K562 (cell line): ENCODE data around the gene RASGEF1C. TPM values are rescaled to one million over a fixed set of nuclear protein-coding genes. Genes with fewer than 3 reads are reported as not detected.

Source experiments
- ATAC-seq: fragments of 200-7000 bp; cut with Tn5 transposase; 3 replicates; pipeline ENCODE4 v1.9.1; 2020; ENCODE audit warnings: moderate library complexity
- BruUV-seq: library from RNA; stranded (reverse); fragments of 400-500 nt; replicated peaks from 2 replicates; lab custom pipeline; 2021; lab: Mats Ljungman, UMichigan
- CTCF ChIA-PET: fragments of 300-600 bp; formaldehyde crosslinking; extraction: SDS; loops from one replicate; lab custom pipeline; 2021; ENCODE audit warnings: low intra/inter-chr PET ratio; lab: Yijun Ruan, JAX
- POLR2A ChIA-PET: fragments of 300-600, 350-650 bp; sonication (Branson Sonifier 250); formaldehyde crosslinking; extraction: SDS; loops from one replicate; lab custom pipeline; 2021; ENCODE audit warnings: antibody characterized with exemption, inconsistent platforms; lab: Yijun Ruan, JAX
- DNase-seq, 4 experiments: peaks; one replicate each; pipeline versions ENCODE4 v3.0.0 to v3.0.0-alpha.2; 2011 to 2018; ENCODE audit warnings: low spot score in 3 of 4, mixed read lengths in 3 of 4; ENCODE audit errors: extremely low read depth in 1 of 4
- FAIRE-seq: peaks from 2 replicates; lab custom pipeline; 2011; peaks lifted over from hg19 to GRCh38; lab: Jason Lieb, UNC
- H2AFZ ChIP-seq: 2 replicates; pipeline ENCODE4 v1.6.0; 2011; ENCODE audit warnings: low read depth, low read length, control low read depth, inconsistent platforms
- H3K27ac ChIP-seq: fragments of 200-600 bp; 3 replicates; pipeline ENCODE4 v1.8.0; 2011; ENCODE audit warnings: low read depth, mild to moderate bottlenecking, control low read depth, inconsistent platforms, low read length, moderate library complexity, mixed read lengths; ENCODE audit errors: extremely low read depth
- H3K27me3 ChIP-seq, 2 experiments: fragments of 300-600 bp in 1 of 2; 2 replicates in 1 of 2; 3 replicates in 1 of 2; pipeline versions ENCODE4 v1.6.0 to v1.8.0; 2011; ENCODE audit warnings: inconsistent platforms in 2 of 2, low read length in 2 of 2, mild to moderate bottlenecking in 1 of 2, mixed read lengths in 1 of 2, moderate library complexity in 1 of 2; ENCODE audit not compliant: control insufficient read depth in 2 of 2, insufficient read depth in 2 of 2
- H3K36me3 ChIP-seq: fragments of 300-600 bp; 3 replicates; pipeline ENCODE4 v1.8.0; 2011; ENCODE audit warnings: mild to moderate bottlenecking, low read length, inconsistent platforms; ENCODE audit not compliant: control insufficient read depth, insufficient read depth
- H3K4me1 ChIP-seq, 2 experiments: fragments of 200-600 bp in 1 of 2; replicated peaks in 1 of 2; 2 replicates in 1 of 2; 3 replicates in 1 of 2; pipeline versions ENCODE4 v1.5.1 to v1.8.0; 2011; ENCODE audit warnings: inconsistent platforms in 2 of 2, low read length in 2 of 2, mild to moderate bottlenecking in 1 of 2, mixed read lengths in 1 of 2, moderate library complexity in 1 of 2; ENCODE audit not compliant: control insufficient read depth in 2 of 2, insufficient read depth in 2 of 2
- H3K4me2 ChIP-seq: 2 replicates; pipeline ENCODE4 v1.6.1; 2011; ENCODE audit warnings: low read length, control low read depth, inconsistent platforms, mixed read lengths; ENCODE audit not compliant: insufficient read depth
- H3K4me3 ChIP-seq: fragments of 200-600 bp; sonication (generic), shearing (Covaris generic); 2 replicates; pipeline ENCODE4 v1.5.1; 2016; ENCODE audit warnings: control low read depth, inconsistent platforms
- H3K79me2 ChIP-seq: fragments of 200-600 bp; 3 replicates; pipeline ENCODE4 v1.8.0; 2011; ENCODE audit warnings: low read length, inconsistent platforms; ENCODE audit not compliant: control insufficient read depth, insufficient read depth
- H3K9ac ChIP-seq, 2 experiments: 2 replicates each; pipeline versions ENCODE4 v1.6.0 to v1.6.1; 2011; ENCODE audit warnings: low read depth in 2 of 2, low read length in 2 of 2, control low read depth in 1 of 2, inconsistent platforms in 1 of 2, mild to moderate bottlenecking in 1 of 2, mixed read lengths in 1 of 2; ENCODE audit not compliant: insufficient read depth in 1 of 2
- H3K9me1 ChIP-seq: one replicate; pipeline ENCODE4 v1.6.0; 2011; ENCODE audit warnings: inconsistent platforms, mild to moderate bottlenecking, low read length, moderate library complexity; ENCODE audit not compliant: control insufficient read depth, insufficient read depth
- H3K9me3 ChIP-seq: replicated peaks from 2 replicates; pipeline ENCODE4 v1.5.1; 2011; ENCODE audit warnings: low read depth, low read length, inconsistent platforms; ENCODE audit not compliant: control insufficient read depth, insufficient read depth
- H4K20me1 ChIP-seq: replicated peaks from 2 replicates; pipeline ENCODE4 v1.6.1; 2011; ENCODE audit warnings: low read length, inconsistent platforms, mixed read lengths; ENCODE audit not compliant: control insufficient read depth, insufficient read depth
- ARID1B ChIP-seq: fragments of 450-650 bp; IDR thresholded peaks from 2 replicates; pipeline ENCODE4 v1.6.1; 2016; ENCODE audit warnings: antibody characterized with exemption, mild to moderate bottlenecking, inconsistent platforms
- ATF1 ChIP-seq, 2 experiments: fragments of 450-650 bp in 1 of 2; IDR thresholded peaks; 2 replicates each; pipeline ENCODE4 v1.6.1; 2016; ENCODE audit warnings: missing compliant biosample characterization in 1 of 2, missing genetic modification characterization in 1 of 2
- C11orf30 ChIP-seq: fragments of 450-650 bp; IDR thresholded peaks from 2 replicates; pipeline ENCODE4 v1.6.1; 2016; ENCODE audit warnings: low read depth, mild to moderate bottlenecking
- CBFA2T3 ChIP-seq: fragments of 450-650 bp; IDR thresholded peaks from 2 replicates; pipeline ENCODE4 v1.6.1; 2017
- CBX5 ChIP-seq: IDR thresholded peaks from 2 replicates; pipeline ENCODE4 v1.6.1; 2014; ENCODE audit warnings: low read depth, borderline replicate concordance
- DDX20 ChIP-seq: fragments of 450-650 bp; IDR thresholded peaks from 2 replicates; pipeline ENCODE4 v1.6.1; 2016; ENCODE audit warnings: missing genetic modification characterization, low read depth, mild to moderate bottlenecking, missing compliant biosample characterization, moderate library complexity
- L3MBTL2 ChIP-seq: fragments of 450-650 bp; IDR thresholded peaks from 2 replicates; pipeline ENCODE4 v1.6.1; 2016; ENCODE audit warnings: mild to moderate bottlenecking, moderate library complexity
- MAFG ChIP-seq: fragments of 450-650 bp; conservative IDR thresholded peaks from 2 replicates; pipeline ENCODE4 v1.6.1; 2016; ENCODE audit warnings: missing genetic modification characterization, missing compliant biosample characterization
- MAZ ChIP-seq, 2 experiments: fragments of 450-650 bp in 1 of 2; sonication (generic) in 1 of 2; formaldehyde crosslinking; IDR thresholded peaks in 1 of 2; conservative IDR thresholded peaks in 1 of 2; 2 replicates each; pipeline versions ENCODE4 v1.4.0 to v1.5.0; 2020; ENCODE audit warnings: mild to moderate bottlenecking in 1 of 2, missing genetic modification reagents in 1 of 2
- NR4A1 ChIP-seq, 2 experiments: fragments of 250-450 bp in 1 of 2; fragments of 450-650 bp in 1 of 2; sonication (Bioruptor Pico) in 1 of 2; IDR thresholded peaks; 2 replicates each; pipeline versions ENCODE4 v1.4.0 to v1.6.1; 2016 to 2020; ENCODE audit warnings: mild to moderate bottlenecking in 2 of 2, missing compliant biosample characterization in 1 of 2, missing genetic modification characterization in 1 of 2, moderate library complexity in 1 of 2
- POU5F1 ChIP-seq: fragments of 150-350 bp; IDR thresholded peaks from 2 replicates; pipeline ENCODE4 v1.6.1; 2014; ENCODE audit warnings: borderline replicate concordance, low read length, low read depth, mild to moderate bottlenecking; ENCODE audit not compliant: partially characterized antibody
- RBM14 ChIP-seq: fragments of 200-400 bp; formaldehyde crosslinking; IDR thresholded peaks from 2 replicates; pipeline ENCODE4 v1.6.1; 2018; ENCODE audit warnings: low read depth, mild to moderate bottlenecking, low read length, moderate library complexity, borderline replicate concordance; ENCODE audit not compliant: insufficient read depth
- SOX6 ChIP-seq: fragments of 450-650 bp; IDR thresholded peaks from 2 replicates; pipeline ENCODE4 v1.6.1; 2014; ENCODE audit warnings: mild to moderate bottlenecking
- THRAP3 ChIP-seq: fragments of 450-650 bp; IDR thresholded peaks from 2 replicates; pipeline ENCODE4 v1.6.1; 2016; ENCODE audit warnings: mild to moderate bottlenecking, inconsistent platforms, borderline replicate concordance
- ZNF75A ChIP-seq: fragments of 450-650 bp; formaldehyde crosslinking; IDR thresholded peaks from 2 replicates; pipeline ENCODE4 v1.4.0; 2020; ENCODE audit warnings: mild to moderate bottlenecking
- WGBS: fragments of 100-300 bp; shearing (Covaris generic); methylation state at CpG from one replicate; pipeline ENCODE4 v1.1.6; 2016; ENCODE audit warnings: low coverage, mixed read lengths; ENCODE audit not compliant: insufficient coverage; ENCODE audit errors: missing lambda C conversion rate; 5-methylcytosine and 5-hydroxymethylcytosine counted together
- in situ Hi-C: fragments of 300-500 bp; cut with MboI; formaldehyde crosslinking; loops from 4 replicates; pipeline ENCODE4 v1.15.0; 2018; ENCODE audit warnings: inconsistent platforms, mixed read lengths
- intact Hi-C: fragments of 100-400 bp; cut with micrococcal nuclease; formaldehyde crosslinking; loops from 2 replicates; pipeline ENCODE4 v1.14.2; 2022
- polyA plus RNA-seq, 8 experiments: library from polyadenylated mRNA; depleted of rRNA in 4 of 8; stranded (reverse) in 5 of 8; unstranded in 3 of 8; fragments of >200 nt; fragmentation: Nextera tagmentation in 2 of 8; fragmentation: Illumina TruSeq in 1 of 8; extraction: Ambion mirVana in 2 of 8; extraction: Trizol in 1 of 8; gene quantifications; 2 replicates each; pipeline versions ENCODE4 v1.2.1 to v1.2.3, GENCODE V29; 2011 to 2014; ENCODE audit warnings: inconsistent platforms in 1 of 8, missing spikeins in 1 of 8
- total RNA-seq, 7 experiments: library from RNA; depleted of rRNA in 6 of 7; stranded (reverse); fragments of >200 nt in 6 of 7; fragmentation: Illumina TruSeq in 2 of 7; extraction: Trizol in 2 of 7; gene quantifications; 2 replicates each; pipeline versions ENCODE4 v1.2.1 to v1.2.3, GENCODE V29; 2011 to 2021; ENCODE audit warnings: low replicate concordance in 1 of 7
- TF ChIP-seq, protein P1 (sequence below): IDR thresholded peaks from 3 replicates; pipeline ENCODE4 v1.6.1; 2011; ENCODE audit warnings: borderline replicate concordance, mild to moderate bottlenecking; ENCODE audit not compliant: insufficient read length, insufficient read depth
- TF ChIP-seq, protein P2 (sequence below): sonication (generic); formaldehyde crosslinking; IDR thresholded peaks from 2 replicates; pipeline ENCODE4 v1.8.0; 2022; ENCODE audit warnings: mild to moderate bottlenecking, missing genetic modification reagents, borderline replicate concordance

The RASGEF1C gene
- total and polyA plus RNA-seq, 9 of the 15 experiments (the other 6 are each of a cell fraction or from before 2014, with no cell fraction given), result 0.04 to 1.1 (median 0.21) TPM; not detected in 4

DNA sequence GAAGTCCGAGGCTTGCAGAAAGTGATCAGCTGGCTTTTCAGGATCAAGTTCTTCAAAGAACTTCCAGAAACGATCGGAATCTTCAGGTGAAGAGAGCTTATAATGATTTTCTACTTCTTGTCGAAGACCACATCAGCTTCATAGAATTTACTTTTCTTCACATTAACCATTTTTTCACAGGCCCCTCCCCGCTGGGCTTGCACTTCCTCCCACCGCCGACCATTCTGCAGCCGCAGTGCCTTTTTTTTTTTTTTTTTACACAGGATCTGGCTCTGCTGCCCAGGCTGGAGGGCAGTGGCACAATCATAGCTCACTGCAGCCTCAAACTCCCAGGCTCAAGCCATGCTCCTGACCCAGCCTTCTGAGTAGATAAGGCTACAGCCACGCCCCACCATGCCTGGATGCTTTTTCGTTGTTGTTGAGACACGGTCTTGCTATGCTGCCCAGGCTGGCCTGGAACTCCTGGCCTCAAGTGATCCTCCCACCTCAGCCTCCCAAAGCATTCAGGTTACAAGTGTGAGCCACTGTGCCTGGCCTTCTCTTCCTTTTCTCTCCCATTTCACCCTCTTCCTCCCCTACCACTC, 122.1 kb downstream of the RASGEF1C start (continued):
- TF ChIP-seq CBX5 (no peak), NR4A1 (CRISPR knock-in tag; IDR thresholded peaks at IDR 0.05) (no peak), NR4A1 (tag; IDR thresholded peaks at IDR 0.05) (no peak), THRAP3 (no peak), ZNF75A (CRISPR knock-in tag) (no peak), MAZ (CRISPR knock-in tag; conservative IDR thresholded peaks at IDR 0.05 in 1 of 2, IDR thresholded peaks at IDR 0.05 in 1 of 2) (no peak), L3MBTL2 (peak; percentile 41; the same call in 1 of the 2 replicates), RBM14 (no peak)
- TF ChIP-seq, protein P1, sequence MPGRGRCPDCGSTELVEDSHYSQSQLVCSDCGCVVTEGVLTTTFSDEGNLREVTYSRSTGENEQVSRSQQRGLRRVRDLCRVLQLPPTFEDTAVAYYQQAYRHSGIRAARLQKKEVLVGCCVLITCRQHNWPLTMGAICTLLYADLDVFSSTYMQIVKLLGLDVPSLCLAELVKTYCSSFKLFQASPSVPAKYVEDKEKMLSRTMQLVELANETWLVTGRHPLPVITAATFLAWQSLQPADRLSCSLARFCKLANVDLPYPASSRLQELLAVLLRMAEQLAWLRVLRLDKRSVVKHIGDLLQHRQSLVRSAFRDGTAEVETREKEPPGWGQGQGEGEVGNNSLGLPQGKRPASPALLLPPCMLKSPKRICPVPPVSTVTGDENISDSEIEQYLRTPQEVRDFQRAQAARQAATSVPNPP, result no peak

DNA sequence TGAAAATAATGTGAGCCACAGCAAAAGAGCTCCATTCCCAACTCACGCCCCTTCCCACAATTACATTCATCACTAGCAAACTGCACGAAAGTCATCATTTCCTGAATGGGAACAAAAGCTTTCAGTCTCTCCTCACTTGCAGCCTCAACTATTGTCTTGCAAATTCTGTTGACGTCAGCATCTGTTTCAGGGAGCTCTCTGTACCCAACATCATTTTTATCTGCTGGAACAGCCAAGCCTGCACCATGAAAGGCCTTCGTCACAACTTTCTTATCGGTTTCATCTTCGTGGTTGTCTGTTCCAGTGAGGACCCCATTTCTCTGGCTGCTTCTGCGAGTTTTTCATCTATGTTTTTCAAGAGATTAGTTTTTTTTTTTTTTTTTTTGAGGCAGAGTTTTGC, 123.2 kb downstream of the RASGEF1C start:
- Histone ChIP-seq H3K27ac (no peak overlapping the region), H3K4me2 (no peak overlapping the region), H3K9me3 (no peaks in the 10 kb centered on the region), H4K20me1 (0 out of 2 replicates have a peak, but pooled peaks cover 2% of the 10 kb centered on the region), H3K27me3 (peaks cover 0 to 10% of the 10 kb centered on the region in 2 experiments; a peak in 2 of 5 replicates), H3K4me3 (no peak overlapping the region), H3K79me2 (no peaks in the 10 kb centered on the region), H3K4me1 (peaks cover 21 to 26% of the 10 kb centered on the region in 2 experiments), H3K9me1 (no peaks in the 10 kb centered on the region), H3K9ac (no peak overlapping the region), H2AFZ (no peak overlapping the region), H3K36me3 (no peaks in the 10 kb centered on the region)
- ChIA-PET CTCF (no interaction called here), POLR2A (interaction anchor here (0.6 to 0.9 kb wide), 3 partner anchors 8 to 76 kb away, joined by 3 to 4 read pairs (median 4); no protein-coding TSS in a partner anchor)
- FAIRE-seq (peak; percentile 60), DNase-seq (peak in 1 of 4 experiments; percentile 45), ATAC-seq (no peak)
- intact Hi-C loops, result no loop called here
- no TSS peak for BruUV-seq
- WGBS, result 13% methylated on average over 7 of the region's 7 CpGs
- in situ Hi-C loops, result no loop called here
- TF ChIP-seq CBFA2T3 (peak; percentile 39), ARID1B (peak; percentile 32; the same call in 1 of the 2 replicates), ATF1 (CRISPR knock-in tag; IDR thresholded peaks at IDR 0.05) (no peak), ATF1 (tag; IDR thresholded peaks at IDR 0.05) (peak; percentile 8; the same call in 1 of the 2 replicates), SOX6 (peak; percentile 83), MAFG (peak; percentile 95), C11orf30 (peak; percentile 95), DDX20 (tag) (no peak), POU5F1 (no peak)
- TF ChIP-seq, protein P2, sequence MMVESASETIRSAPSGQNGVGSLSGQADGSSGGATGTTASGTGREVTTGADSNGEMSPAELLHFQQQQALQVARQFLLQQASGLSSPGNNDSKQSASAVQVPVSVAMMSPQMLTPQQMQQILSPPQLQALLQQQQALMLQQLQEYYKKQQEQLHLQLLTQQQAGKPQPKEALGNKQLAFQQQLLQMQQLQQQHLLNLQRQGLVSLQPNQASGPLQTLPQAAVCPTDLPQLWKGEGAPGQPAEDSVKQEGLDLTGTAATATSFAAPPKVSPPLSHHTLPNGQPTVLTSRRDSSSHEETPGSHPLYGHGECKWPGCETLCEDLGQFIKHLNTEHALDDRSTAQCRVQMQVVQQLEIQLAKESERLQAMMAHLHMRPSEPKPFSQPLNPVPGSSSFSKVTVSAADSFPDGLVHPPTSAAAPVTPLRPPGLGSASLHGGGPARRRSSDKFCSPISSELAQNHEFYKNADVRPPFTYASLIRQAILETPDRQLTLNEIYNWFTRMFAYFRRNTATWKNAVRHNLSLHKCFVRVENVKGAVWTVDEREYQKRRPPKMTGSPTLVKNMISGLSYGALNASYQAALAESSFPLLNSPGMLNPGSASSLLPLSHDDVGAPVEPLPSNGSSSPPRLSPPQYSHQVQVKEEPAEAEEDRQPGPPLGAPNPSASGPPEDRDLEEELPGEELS (CRISPR knock-in tag), result no peak
